Muscle layer of colon (tissue), 2 donors: ENCODE results near the gene LRMDA.

Experiments used
- H3K27ac ChIP-seq: one replicate; pipeline ENCODE4 v1.7.0; 2013; ENCODE audit warnings: low read depth, mild to moderate bottlenecking, low read length, moderate library complexity
- H3K27me3 ChIP-seq, 2 donors: one replicate each; pipeline ENCODE4 v1.7.0; 2013; ENCODE audit warnings: low read length in 2 of 2, mild to moderate bottlenecking in 2 of 2; ENCODE audit not compliant: insufficient read depth in 2 of 2, control insufficient read depth in 1 of 2
- H3K36me3 ChIP-seq: one replicate; pipeline ENCODE4 v1.7.0; 2013; ENCODE audit warnings: mild to moderate bottlenecking, low read length; ENCODE audit not compliant: insufficient read depth
- H3K4me1 ChIP-seq: one replicate; pipeline ENCODE4 v1.7.0; 2013; ENCODE audit warnings: mild to moderate bottlenecking, low read length; ENCODE audit not compliant: insufficient read depth
- H3K4me3 ChIP-seq, 2 donors: one replicate each; pipeline ENCODE4 v1.7.0; 2013; ENCODE audit warnings: low read length in 2 of 2, low read depth in 1 of 2, mild to moderate bottlenecking in 1 of 2, moderate library complexity in 1 of 2
- H3K9ac ChIP-seq: one replicate; pipeline ENCODE4 v1.7.0; 2013; ENCODE audit warnings: low read length
- H3K9me3 ChIP-seq: one replicate; pipeline ENCODE4 v1.7.0; 2013; ENCODE audit warnings: mild to moderate bottlenecking, low read length
- donor health status: abdominal sarcoma.
- donor health status: Adenocarcinoma of cecum.

The LRMDA gene

DNA sequence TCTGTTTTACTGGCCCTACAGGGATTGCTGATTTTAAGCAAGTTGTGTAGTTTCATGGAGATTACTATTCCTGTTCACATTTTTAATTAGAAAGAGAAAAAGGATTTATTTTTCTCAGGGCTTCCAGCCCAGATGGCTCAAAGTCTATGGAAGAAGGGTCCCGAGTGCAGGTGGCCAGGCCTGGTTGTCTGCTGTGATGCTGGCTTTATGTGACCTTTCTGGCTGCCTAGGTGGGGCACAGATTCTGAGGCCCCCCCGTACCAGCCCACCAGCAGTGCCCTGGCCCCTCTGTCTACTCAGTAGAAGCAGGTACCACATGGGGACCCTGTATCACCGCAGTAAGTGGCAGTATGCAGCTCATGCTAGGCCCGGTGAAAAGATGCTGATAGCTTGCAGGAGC lies 426.5 kb downstream of the LRMDA start:
- no peak overlapping the region for H3K9ac ChIP-seq
- no peak overlapping the region for H3K27ac ChIP-seq
- H3K27me3 ChIP-seq, result no peaks in the 10 kb centered on the region
- no peak overlapping the region for H3K4me3 ChIP-seq
- no peaks in the 10 kb centered on the region for H3K9me3 ChIP-seq
- H3K4me1 ChIP-seq, result no peaks in the 10 kb centered on the region
- no peaks in the 10 kb centered on the region for H3K36me3 ChIP-seq

DNA sequence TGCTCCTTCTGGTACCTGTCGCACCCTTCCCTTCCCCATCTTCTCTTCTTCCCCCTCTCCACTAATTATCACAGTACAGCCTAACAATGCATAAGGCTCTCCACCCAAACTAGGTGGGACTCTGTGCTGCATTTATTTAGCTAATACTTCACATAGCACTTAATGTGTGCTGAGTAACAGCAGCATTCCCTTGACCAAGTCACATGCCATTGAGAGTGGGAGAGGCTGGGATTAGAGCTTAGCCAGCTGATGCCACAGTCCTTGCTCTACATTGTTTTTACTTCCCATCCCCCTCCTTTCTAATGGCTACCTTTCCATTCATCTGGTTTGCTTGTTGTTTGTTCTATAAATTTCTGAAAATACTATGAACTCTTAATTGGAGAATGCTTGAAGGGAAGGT lies 426.9 kb downstream of the LRMDA start:
- Histone ChIP-seq H3K27me3 (no peaks in the 10 kb centered on the region), H3K36me3 (no peaks in the 10 kb centered on the region), H3K4me1 (no peaks in the 10 kb centered on the region), H3K27ac (no peak overlapping the region), H3K4me3 (no peak overlapping the region), H3K9ac (no peak overlapping the region), H3K9me3 (no peaks in the 10 kb centered on the region)

DNA sequence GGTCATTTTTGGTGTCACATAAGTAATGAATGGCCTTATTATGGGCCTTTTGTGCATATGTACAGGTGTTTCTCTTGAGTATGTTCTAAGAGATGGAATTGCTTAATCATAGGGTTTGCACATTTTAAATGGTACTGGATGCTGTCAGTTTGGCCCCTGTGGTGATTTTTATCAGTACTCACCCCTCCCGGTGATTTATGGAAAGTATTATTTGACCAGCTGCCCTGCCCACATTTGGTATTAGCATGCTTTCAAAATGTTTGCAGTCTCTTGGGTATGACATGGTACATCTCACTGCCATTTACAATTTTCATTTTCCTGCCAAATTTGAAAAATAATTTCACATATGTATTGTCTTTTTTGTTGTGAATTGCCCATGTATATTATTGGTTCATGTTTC lies 427.7 kb downstream of the LRMDA start:
- no peaks in the 10 kb centered on the region for H3K36me3 ChIP-seq
- H3K4me1 ChIP-seq, result no peaks in the 10 kb centered on the region
- no peaks in the 10 kb centered on the region for H3K9me3 ChIP-seq
- H3K4me3 ChIP-seq, result no peak overlapping the region
- H3K27ac ChIP-seq, result no peak overlapping the region
- no peaks in the 10 kb centered on the region for H3K27me3 ChIP-seq
- H3K9ac ChIP-seq, result no peak overlapping the region

DNA sequence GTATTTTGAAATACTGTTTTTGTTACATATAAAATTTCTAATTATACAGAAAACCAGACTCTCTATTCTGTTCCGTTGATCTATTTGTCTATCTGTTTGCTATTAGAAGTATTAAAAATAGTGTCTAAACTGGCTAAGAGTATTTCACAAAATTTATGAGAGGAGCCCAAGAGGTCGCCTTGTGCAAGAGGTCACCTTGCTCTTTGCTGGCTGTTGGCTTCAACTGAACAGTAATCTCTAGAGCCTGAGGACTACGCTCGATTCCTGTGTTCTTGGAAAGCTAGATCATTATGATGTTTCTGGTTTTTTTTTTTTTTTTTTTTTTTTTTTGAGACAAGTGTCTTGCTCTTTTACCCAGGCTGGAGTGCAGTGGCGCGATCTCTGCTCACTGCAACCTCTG lies 428.6 kb downstream of the LRMDA start:
- Histone ChIP-seq H3K36me3 (no peaks in the 10 kb centered on the region), H3K4me1 (no peaks in the 10 kb centered on the region), H3K27me3 (no peaks in the 10 kb centered on the region), H3K9me3 (no peaks in the 10 kb centered on the region), H3K4me3 (no peak overlapping the region), H3K9ac (no peak overlapping the region), H3K27ac (no peak overlapping the region)

DNA sequence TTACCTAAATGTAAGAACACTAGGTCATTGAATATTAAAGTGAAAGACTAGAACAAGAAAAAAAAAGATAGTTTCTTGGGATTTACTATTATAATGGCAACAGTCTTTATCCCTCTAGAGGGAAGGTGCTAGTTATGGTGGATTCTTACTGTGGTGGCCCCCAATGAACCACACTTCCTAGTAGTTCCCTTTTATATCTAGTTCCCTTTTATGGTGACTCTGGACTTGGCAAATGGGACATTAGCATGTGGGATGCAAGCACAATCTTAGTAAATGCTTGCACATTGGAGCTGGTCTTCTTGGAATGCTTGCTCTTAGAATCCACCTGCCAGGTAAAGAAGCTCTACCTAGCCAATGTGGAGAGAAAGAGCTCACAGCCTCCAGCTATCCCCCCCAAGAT lies 430.2 kb downstream of the LRMDA start:
- H3K27me3 ChIP-seq, result no peaks in the 10 kb centered on the region
- no peak overlapping the region for H3K9ac ChIP-seq
- H3K27ac ChIP-seq, result no peak overlapping the region
- no peaks in the 10 kb centered on the region for H3K36me3 ChIP-seq
- H3K4me3 ChIP-seq, result no peak overlapping the region
- no peaks in the 10 kb centered on the region for H3K4me1 ChIP-seq
- no peaks in the 10 kb centered on the region for H3K9me3 ChIP-seq

DNA sequence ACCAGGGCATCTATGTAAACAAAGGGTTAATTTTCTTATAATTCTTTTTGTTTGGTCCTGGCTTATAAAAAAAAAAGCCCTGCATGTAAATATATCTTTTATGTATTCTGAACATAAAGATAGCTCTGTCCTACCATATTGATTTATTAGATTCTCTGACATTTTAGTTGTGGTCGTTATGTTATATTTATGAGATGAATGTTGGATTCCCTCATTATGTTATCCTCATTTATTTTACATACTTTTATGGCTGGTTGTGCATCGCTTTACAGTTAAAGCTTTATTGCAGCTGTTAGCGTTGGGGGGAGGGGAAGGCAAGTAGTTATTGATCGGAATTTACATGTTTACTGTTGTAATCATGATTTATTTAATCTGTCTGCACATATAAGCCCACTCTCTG lies 431.5 kb downstream of the LRMDA start:
- Histone ChIP-seq H3K27me3 (no peaks in the 10 kb centered on the region), H3K9me3 (no peaks in the 10 kb centered on the region), H3K4me1 (no peaks in the 10 kb centered on the region), H3K9ac (no peak overlapping the region), H3K27ac (no peak overlapping the region), H3K36me3 (no peaks in the 10 kb centered on the region), H3K4me3 (no peak overlapping the region)

DNA sequence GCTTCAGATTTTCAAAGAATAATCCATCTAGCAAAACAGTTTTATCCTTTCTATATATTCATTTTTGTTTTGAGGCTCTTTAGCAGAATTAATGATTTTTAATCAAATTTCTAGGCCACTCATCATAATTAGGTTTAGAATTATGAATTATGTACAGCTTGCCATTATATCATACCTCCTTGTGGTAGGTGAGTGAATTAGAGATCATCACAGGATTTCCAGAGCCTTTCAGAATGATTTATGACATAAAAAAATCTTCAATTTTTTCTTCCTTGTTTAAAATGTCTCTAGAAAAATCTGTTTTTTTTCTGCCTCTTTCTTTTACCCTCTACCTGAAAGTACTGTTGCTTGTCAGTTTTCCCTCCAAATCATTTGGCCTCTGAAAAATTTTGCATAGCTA lies 433.3 kb downstream of the LRMDA start:
- no peaks in the 10 kb centered on the region for H3K9me3 ChIP-seq
- H3K9ac ChIP-seq, result no peak overlapping the region
- no peak overlapping the region for H3K4me3 ChIP-seq
- H3K27me3 ChIP-seq, result no peaks in the 10 kb centered on the region
- H3K4me1 ChIP-seq, result no peaks in the 10 kb centered on the region
- H3K36me3 ChIP-seq, result no peaks in the 10 kb centered on the region
- no peak overlapping the region for H3K27ac ChIP-seq

DNA sequence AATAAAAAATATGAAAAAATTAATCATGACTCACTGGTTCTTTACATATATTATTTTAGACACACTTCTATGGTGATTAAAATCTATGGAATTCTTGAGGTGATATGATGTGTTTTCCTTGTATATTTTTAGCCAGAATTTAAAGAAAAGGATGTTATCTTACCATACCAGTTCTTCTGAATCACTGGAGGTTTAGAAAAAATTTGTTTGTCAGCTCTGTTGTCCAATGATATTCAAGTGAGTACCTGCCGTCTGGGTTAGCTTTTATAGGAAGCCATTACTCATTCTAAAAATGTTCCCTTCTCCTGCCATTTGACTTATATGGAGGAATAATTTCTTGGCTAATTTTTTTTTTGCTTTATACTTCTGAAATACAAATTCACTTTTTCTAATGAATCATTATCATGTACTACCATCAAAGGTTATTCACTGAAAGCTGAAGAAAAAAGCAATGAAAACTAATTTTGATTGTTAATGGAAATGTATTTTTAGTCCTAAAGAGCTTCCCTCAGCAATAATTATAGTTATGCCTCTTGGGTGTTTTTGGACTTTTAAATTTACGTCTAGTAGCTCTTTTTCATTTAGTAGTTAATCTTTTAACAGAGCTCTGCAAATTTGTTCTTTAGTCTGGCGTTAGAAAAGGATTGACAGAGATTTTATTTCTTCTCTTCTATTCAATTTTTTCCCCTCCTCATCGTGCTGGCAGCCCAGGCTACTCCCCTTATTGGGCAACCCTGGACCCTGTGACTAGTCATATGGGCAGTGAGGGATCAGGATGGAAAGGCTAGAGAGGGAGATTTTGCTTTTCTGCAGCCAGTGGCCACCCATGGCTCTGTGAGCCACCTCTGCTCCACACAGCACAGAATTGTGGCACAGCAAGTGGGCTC lies 434.2 kb downstream of the LRMDA start:
- no peaks in the 10 kb centered on the region for H3K9me3 ChIP-seq
- no peaks in the 10 kb centered on the region for H3K4me1 ChIP-seq
- no peaks in the 10 kb centered on the region for H3K36me3 ChIP-seq
- H3K27me3 ChIP-seq, result no peaks in the 10 kb centered on the region
- H3K4me3 ChIP-seq, result no peak overlapping the region
- no peak overlapping the region for H3K9ac ChIP-seq
- H3K27ac ChIP-seq, result no peak overlapping the region

DNA sequence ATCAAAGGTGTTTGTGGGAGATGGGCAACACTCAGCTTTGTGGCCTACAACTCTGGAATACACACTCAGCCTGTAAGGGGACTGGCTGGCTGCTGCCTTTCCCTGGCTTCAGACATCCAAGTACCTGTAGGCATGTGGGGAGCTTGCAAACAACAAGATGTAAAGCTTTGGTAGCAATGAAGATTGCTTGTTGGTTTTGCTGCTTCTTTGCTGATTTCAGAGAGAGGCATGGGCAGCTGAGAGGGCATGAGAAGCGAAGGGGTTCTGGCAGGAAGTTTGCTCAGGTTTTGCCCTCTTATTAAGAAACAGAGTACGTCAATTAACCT lies 434.8 kb downstream of the LRMDA start:
- Histone ChIP-seq H3K4me1 (no peaks in the 10 kb centered on the region), H3K9me3 (no peaks in the 10 kb centered on the region), H3K9ac (no peak overlapping the region), H3K27me3 (no peaks in the 10 kb centered on the region), H3K36me3 (no peaks in the 10 kb centered on the region), H3K27ac (no peak overlapping the region), H3K4me3 (no peak overlapping the region)

DNA sequence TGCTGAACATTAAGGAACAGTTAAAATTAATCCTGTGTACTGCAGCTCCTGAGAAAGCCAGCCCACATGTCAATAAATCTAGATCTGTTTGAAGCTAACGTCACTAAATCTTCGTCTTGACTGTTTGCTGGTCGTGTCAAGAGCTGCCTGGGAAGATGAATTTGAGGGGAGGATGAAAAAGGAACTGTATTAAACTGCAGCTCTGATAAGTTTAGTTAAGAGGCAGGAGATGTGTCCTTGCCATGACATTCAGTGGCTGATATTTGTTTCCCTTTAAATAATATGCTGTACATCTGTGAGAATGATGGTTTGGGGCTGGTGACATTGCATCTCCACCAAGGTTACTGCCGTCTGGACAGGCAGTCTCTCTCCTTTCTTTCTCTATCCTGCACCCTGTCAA lies 435.3 kb downstream of the LRMDA start:
- no peaks in the 10 kb centered on the region for H3K36me3 ChIP-seq
- no peak overlapping the region for H3K9ac ChIP-seq
- H3K4me3 ChIP-seq, result no peak overlapping the region
- no peaks in the 10 kb centered on the region for H3K27me3 ChIP-seq
- H3K9me3 ChIP-seq, result no peaks in the 10 kb centered on the region
- no peaks in the 10 kb centered on the region for H3K4me1 ChIP-seq
- H3K27ac ChIP-seq, result no peak overlapping the region

DNA sequence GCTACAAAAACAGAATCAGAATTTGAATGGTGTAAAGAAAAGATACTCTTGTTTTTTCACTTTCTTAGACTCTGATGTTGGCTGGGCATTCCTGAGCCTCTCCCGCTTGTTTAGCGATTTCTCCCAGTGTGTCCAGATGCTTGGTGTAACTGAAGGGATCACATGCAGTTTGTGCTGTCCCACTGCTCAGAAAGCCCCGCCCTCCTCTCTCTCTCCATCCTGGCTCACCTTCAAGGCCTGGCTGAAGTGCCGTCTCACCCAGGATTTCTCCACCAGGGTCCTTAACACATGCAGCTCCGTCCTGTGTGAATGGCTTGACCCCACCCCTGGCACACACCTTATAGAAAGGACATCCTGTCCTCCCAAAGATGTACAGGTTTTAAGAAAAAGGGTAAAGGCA lies 437.1 kb downstream of the LRMDA start:
- Histone ChIP-seq H3K4me1 (no peaks in the 10 kb centered on the region), H3K9me3 (no peaks in the 10 kb centered on the region), H3K36me3 (no peaks in the 10 kb centered on the region), H3K9ac (no peak overlapping the region), H3K4me3 (no peak overlapping the region), H3K27me3 (no peaks in the 10 kb centered on the region), H3K27ac (no peak overlapping the region)

DNA sequence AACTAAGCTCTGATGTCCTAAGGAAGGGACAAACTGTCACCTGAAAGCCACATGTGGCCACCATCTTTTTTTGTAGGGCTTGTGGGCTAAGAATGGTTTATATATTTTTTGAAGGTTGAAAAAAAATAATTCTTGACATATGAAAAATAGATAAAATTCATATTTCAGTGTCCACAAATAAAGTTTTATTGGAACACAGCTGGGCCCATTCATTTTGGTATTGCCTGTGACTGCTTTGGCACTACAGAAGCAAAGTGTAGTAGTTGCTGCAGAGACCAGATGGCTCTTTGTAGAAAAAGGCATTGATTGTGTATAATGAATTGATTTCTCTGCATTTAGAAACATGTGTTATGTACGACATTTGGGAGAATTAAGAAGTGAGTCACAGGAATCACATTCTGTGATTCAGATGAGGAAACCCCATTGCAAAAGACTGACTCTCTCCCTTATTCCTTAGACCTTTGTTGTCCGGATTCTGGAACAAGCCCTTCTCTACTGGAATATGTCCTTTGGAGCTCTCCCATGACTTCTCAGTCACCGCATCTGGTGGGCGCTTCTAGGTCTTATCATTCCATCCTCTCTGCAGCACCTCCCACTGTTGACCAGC lies 438.7 kb downstream of the LRMDA start:
- no peaks in the 10 kb centered on the region for H3K4me1 ChIP-seq
- no peaks in the 10 kb centered on the region for H3K27me3 ChIP-seq
- H3K9ac ChIP-seq, result no peak overlapping the region
- no peaks in the 10 kb centered on the region for H3K9me3 ChIP-seq
- no peaks in the 10 kb centered on the region for H3K36me3 ChIP-seq
- H3K4me3 ChIP-seq, result no peak overlapping the region
- H3K27ac ChIP-seq, result no peak overlapping the region
